Measurements from ENCODE around the gene CEMIP.

Gene CEMIP

DNA sequence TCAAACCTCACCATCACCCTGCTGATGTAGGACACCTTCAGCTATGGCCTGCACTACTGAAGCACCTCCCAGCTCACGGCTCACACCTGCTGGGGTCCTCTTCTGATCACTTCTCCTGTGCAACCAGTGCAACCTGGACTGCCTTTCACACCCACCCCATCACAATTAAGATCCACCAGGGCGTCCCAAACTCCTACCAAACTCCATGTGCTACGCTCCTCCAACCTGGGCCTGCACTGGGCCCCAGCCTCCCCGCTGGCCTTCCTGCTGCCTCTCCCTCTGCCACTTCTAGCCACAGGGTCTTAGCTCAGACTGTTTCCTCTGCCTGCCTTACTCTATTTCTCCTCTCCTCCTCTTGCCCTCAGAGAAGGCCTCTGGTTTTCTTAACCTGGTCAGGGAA, 197.7 kb downstream of the CEMIP start:
- CTCF ChIA-PET, result interaction anchor here (1.0 to 2.8 kb wide), 8 partner anchors 14 to 292 kb away, joined by 3 to 35 read pairs (median 4); partner anchors contain the start of gene CEMIP
- Mint-ChIP-seq H3K9me3 (no peaks in the 10 kb centered on the region), H3K4me3 (no peak overlapping the region), H3K27ac (peak overlapping the region; percentile 25), H3K36me3 (peaks cover 36% of the 10 kb centered on the region), H3K27me3 (no peaks in the 10 kb centered on the region), H3K4me1 (peaks cover 39% of the 10 kb centered on the region)
- DNase-seq, result no peak

GRCh38 chr15:80977627-80978036, 198.5 kb downstream of the CEMIP start:
- CTCF ChIA-PET, result interaction anchor here (0.9 to 2.8 kb wide), 8 partner anchors 14 to 431 kb away, joined by 3 to 35 read pairs (median 5); partner anchors contain the start of gene CEMIP
- no peaks in the 10 kb centered on the region for H3K9me3 Mint-ChIP-seq
- peak; percentile 59 for DNase-seq
- peaks cover 42% of the 10 kb centered on the region for H3K36me3 Mint-ChIP-seq
- H3K4me1 Mint-ChIP-seq, result peaks cover 46% of the 10 kb centered on the region
- H3K27me3 Mint-ChIP-seq, result no peaks in the 10 kb centered on the region
- no peak overlapping the region for H3K27ac Mint-ChIP-seq
- H3K4me3 Mint-ChIP-seq, result no peak overlapping the region

DNA sequence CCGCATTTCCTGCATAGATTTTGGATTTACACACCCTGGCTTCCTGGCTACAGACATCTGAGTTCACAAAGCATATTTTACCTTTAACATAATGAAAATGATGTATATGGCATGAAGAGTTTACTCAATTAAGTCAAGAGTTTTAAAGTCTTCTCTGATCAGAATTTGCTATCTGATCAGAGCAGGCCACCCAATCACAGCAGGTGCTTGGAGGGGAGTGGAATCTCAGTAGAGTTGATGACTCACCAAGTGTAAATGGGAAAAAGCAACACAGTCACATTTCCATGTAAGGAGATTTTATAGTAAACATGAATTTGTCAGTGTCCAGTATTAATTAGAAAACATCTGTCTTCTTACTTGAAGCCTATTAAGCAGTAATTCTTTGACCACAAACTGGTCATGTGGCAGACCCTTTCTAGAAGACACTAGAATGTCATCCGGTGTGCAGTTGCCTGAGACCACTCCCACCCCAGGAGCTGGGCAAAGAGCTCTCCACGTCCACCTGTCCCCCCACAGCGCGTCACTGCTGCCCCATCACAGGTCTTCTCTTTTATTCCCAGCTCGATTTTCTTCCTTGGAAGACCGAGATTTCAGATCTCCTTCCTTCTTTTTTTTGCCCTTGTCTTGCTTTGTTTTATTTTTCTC, 199.6 kb downstream of the CEMIP start:
- no peak overlapping the region for H3K4me3 Mint-ChIP-seq
- DNase-seq, result no peak
- peaks cover 51% of the 10 kb centered on the region for H3K4me1 Mint-ChIP-seq
- CTCF ChIA-PET, result interaction anchor here (0.6 to 2.3 kb wide), 4 partner anchors 10 to 294 kb away, joined by 3 to 16 read pairs (median 4); no protein-coding TSS in a partner anchor
- H3K36me3 Mint-ChIP-seq, result peaks cover 47% of the 10 kb centered on the region
- H3K9me3 Mint-ChIP-seq, result no peaks in the 10 kb centered on the region
- peak overlapping the region; percentile 12 for H3K27ac Mint-ChIP-seq
- no peaks in the 10 kb centered on the region for H3K27me3 Mint-ChIP-seq

GRCh38 chr15:80979538-80980200, 200.5 kb downstream of the CEMIP start:
- H3K27ac Mint-ChIP-seq, result peak overlapping the region; percentile 42
- H3K36me3 Mint-ChIP-seq, result peaks cover 52% of the 10 kb centered on the region

GRCh38 chr15:80982205-80982604, 203.0 kb downstream of the CEMIP start:
- Mint-ChIP-seq H3K4me3 (no peak overlapping the region), H3K27ac (peak overlapping the region; percentile 60), H3K4me1 (peaks cover 56% of the 10 kb centered on the region), H3K9me3 (no peaks in the 10 kb centered on the region), H3K36me3 (peaks cover 64% of the 10 kb centered on the region), H3K27me3 (no peaks in the 10 kb centered on the region)
- CTCF ChIA-PET, result interaction anchor here (2.3 kb wide), 1 partner anchor 284 kb away, joined by 9 read pairs; no protein-coding TSS in a partner anchor
- no peak for DNase-seq

More at GRCh38 chr15:80979538-80980200, 200.5 kb downstream of the CEMIP start:
- CTCF ChIA-PET, result interaction anchor here (0.6 to 2.3 kb wide), 7 partner anchors 10 to 387 kb away, joined by 3 to 16 read pairs (median 3); no protein-coding TSS in a partner anchor
- Mint-ChIP-seq H3K27me3 (no peaks in the 10 kb centered on the region), H3K9me3 (no peaks in the 10 kb centered on the region), H3K4me1 (peaks cover 58% of the 10 kb centered on the region), H3K4me3 (no peak overlapping the region)
- no peak for DNase-seq

DNA sequence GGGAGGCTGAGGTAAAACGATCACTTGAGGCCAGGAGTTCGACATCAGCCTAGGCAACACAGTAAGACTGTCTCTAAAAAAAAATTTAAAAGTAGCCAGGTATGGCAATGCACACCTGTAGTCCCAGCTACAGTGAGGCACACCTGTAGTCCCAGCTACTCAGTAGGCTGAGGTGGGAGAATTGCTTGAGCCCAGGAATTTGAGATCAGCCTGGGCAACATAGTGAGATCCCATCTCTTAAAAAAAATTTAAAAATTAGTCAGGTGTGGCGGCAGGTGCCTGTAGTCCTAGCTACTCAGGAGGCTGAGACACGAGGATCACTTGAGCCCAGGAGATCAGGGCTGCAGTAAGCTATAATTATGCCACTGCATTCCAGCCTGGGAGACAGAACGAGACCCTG, 203.7 kb downstream of the CEMIP start:
- Mint-ChIP-seq H3K27ac (no peak overlapping the region), H3K4me3 (no peak overlapping the region), H3K4me1 (peaks cover 54% of the 10 kb centered on the region), H3K36me3 (peaks cover 59% of the 10 kb centered on the region), H3K27me3 (no peaks in the 10 kb centered on the region), H3K9me3 (no peaks in the 10 kb centered on the region)
- no peak for DNase-seq
- CTCF ChIA-PET, result interaction anchor here (2.3 kb wide), 1 partner anchor 284 kb away, joined by 9 read pairs; no protein-coding TSS in a partner anchor

DNA sequence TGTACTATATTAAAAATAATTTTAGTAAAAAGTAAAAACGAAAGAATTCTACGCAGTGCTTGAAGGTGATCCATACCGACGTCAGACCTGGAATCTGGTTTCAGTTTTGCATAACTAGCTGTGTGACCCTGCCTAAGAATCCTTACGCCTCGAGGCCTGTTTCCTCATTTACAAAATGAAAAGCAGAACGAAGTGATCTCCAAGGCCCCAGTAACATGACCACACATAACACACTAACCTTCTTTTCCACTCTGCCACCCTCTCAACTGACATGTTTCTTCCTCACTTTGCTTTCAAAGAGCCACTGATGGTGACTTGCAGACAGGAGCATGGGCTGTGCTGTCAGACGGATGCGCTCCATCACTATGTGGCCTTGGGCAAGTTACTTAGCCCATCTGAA, 205.7 kb downstream of the CEMIP start:
- no peak overlapping the region for H3K4me3 Mint-ChIP-seq
- peaks cover 56% of the 10 kb centered on the region for H3K36me3 Mint-ChIP-seq
- no peaks in the 10 kb centered on the region for H3K27me3 Mint-ChIP-seq
- H3K27ac Mint-ChIP-seq, result no peak overlapping the region
- peaks cover 61% of the 10 kb centered on the region for H3K4me1 Mint-ChIP-seq
- DNase-seq, result no peak
- H3K9me3 Mint-ChIP-seq, result no peaks in the 10 kb centered on the region
- CTCF ChIA-PET, result interaction anchor here (2.0 kb wide), 1 partner anchor 281 kb away, joined by 6 read pairs; no protein-coding TSS in a partner anchor

- Mint-ChIP-seq H3K4me1 (peaks cover 72% of the 10 kb centered on the region), H3K4me3 (no peak overlapping the region), H3K36me3 (peaks cover 50% of the 10 kb centered on the region), H3K27me3 (no peaks in the 10 kb centered on the region), H3K9me3 (no peaks in the 10 kb centered on the region), H3K27ac (no peak overlapping the region)
- no peak for DNase-seq
- CTCF ChIA-PET, result interaction anchor here (1.2 to 2.0 kb wide), 2 partner anchors 16 to 280 kb away, joined by 5 to 6 read pairs; no protein-coding TSS in a partner anchor
Measured at GRCh38 chr15:80985981-80986380, 206.8 kb downstream of the CEMIP start.

DNA sequence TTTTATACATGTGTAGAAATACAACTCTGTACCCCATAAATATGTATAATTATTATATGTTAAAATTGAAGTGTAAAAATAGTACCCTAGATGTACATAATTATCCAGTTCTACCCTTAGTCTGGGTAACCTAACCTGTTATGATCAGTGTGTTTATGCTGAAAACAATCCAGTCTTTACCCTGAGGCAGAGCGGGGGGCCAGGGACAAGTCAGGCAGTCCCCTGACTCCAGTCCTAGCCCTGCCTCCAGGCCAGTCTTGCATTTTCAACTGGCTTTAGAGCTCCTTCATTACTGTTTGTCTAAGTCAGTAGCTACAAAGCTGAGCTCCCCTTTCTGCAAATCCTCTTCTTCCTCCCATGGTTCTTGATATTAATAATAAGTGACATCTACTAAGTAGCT, 207.3 kb downstream of the CEMIP start:
- Mint-ChIP-seq H3K4me3 (peak overlapping the region; percentile 42), H3K27ac (no peak overlapping the region), H3K9me3 (no peaks in the 10 kb centered on the region), H3K36me3 (peaks cover 50% of the 10 kb centered on the region), H3K27me3 (no peaks in the 10 kb centered on the region), H3K4me1 (peaks cover 77% of the 10 kb centered on the region)
- CTCF ChIA-PET, result interaction anchor here (1.2 to 2.0 kb wide), 2 partner anchors 16 to 280 kb away, joined by 5 to 6 read pairs; no protein-coding TSS in a partner anchor
- DNase-seq, result no peak

GRCh38 chr15:80988148-80988796, 209.1 kb downstream of the CEMIP start:
- H3K4me1 Mint-ChIP-seq, result peaks cover 81% of the 10 kb centered on the region
- peak overlapping the region; percentile 96 for H3K27ac Mint-ChIP-seq
- H3K9me3 Mint-ChIP-seq, result no peaks in the 10 kb centered on the region
- CTCF ChIA-PET, result interaction anchor here (0.7 to 2.4 kb wide), 2 partner anchors 115 to 278 kb away, joined by 3 to 11 read pairs; no protein-coding TSS in a partner anchor
- DNase-seq, result no peak
- peaks cover 39% of the 10 kb centered on the region for H3K36me3 Mint-ChIP-seq
- peak overlapping the region; percentile 99 for H3K4me3 Mint-ChIP-seq
- H3K27me3 Mint-ChIP-seq, result no peaks in the 10 kb centered on the region

- no peaks in the 10 kb centered on the region for H3K27me3 Mint-ChIP-seq
- peaks cover 35% of the 10 kb centered on the region for H3K36me3 Mint-ChIP-seq
- peak overlapping the region; percentile 99 for H3K4me3 Mint-ChIP-seq
- H3K4me1 Mint-ChIP-seq, result peaks cover 77% of the 10 kb centered on the region
- DNase-seq, result no peak
- CTCF ChIA-PET, result interaction anchor here (2.4 kb wide), 1 partner anchor 278 kb away, joined by 11 read pairs; no protein-coding TSS in a partner anchor
- H3K27ac Mint-ChIP-seq, result peak overlapping the region; percentile 96
- no peaks in the 10 kb centered on the region for H3K9me3 Mint-ChIP-seq
Measured at GRCh38 chr15:80989081-80989517, 209.9 kb downstream of the CEMIP start.

DNA sequence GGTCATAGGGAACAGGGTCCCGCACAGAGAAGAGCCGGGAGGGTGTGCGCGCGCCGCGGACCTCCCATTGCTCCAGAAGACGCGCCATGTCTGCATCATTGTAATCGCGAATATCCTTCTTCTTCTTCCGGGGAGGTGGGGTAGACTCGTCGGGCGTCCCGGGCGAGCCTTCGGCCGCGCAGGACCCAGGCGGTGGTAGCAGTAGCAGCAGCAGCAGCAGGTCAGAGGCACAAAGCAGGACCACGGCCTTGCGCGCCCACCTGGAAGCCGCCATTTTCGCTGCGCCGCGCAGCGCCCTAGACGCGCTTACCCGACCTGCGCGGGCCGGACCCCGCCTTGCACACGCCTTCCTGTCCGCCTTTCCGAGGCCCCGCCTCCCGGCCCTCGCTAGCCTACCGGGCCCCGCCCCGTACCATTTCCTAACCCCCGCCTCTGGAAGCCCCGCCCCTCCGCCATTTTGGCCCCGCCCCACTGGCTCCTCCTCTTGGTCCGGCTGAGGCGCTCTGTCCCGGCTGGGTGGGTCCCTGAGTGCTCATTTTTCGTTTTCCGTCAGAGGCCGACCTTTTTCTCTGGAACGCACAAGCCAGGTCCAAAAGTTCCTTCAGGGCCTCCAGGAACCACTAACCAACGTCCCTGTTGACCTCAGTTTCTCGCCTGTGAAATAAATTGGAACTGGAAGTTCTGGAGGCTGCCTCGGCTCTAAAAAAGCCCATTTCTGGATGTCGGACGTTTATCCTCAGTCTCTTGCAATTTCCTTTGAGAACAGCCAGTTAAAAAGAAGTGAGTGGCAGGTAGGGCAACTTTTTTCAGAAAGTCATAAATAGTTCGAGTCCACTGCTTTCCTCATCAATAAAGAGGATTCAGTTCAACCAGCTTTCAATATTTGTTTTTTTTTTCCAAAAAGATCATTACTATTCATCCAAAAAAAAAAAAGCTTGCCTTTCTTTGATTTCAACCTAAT, 210.6 kb downstream of the CEMIP start, which contains the start of gene MESD:
MESD (minus strand) TSS at position 302 of the 961 bp plus-strand sequence; CDS start at position 274, 28 bp downstream.
- CTCF ChIA-PET, result interaction anchor here (2.4 to 2.9 kb wide), 2 partner anchors 276 to 277 kb away, joined by 11 to 19 read pairs; no protein-coding TSS in a partner anchor
- Mint-ChIP-seq H3K36me3 (peaks cover 30% of the 10 kb centered on the region), H3K27ac (peak within 1 kb of the TSS; percentile 96), H3K27me3 (no peaks in the 10 kb centered on the region), H3K4me3 (peak within 1 kb of the TSS; percentile 99), H3K9me3 (no peaks in the 10 kb centered on the region), H3K4me1 (peaks cover 71% of the 10 kb centered on the region)
- peak; percentile 98 for DNase-seq

- Mint-ChIP-seq H3K4me3 (peak overlapping the region; percentile 27), H3K27ac (peak overlapping the region; percentile 96), H3K4me1 (peaks cover 71% of the 10 kb centered on the region), H3K36me3 (peaks cover 25% of the 10 kb centered on the region), H3K9me3 (no peaks in the 10 kb centered on the region), H3K27me3 (no peaks in the 10 kb centered on the region)
- no peak for DNase-seq
- CTCF ChIA-PET, result interaction anchor here (0.6 to 2.9 kb wide), 8 partner anchors 10 to 535 kb away, joined by 3 to 19 read pairs (median 4); partner anchors contain the start of gene TLNRD1
Measured at GRCh38 chr15:80990955-80991354, 211.8 kb downstream of the CEMIP start.

Data from activated naive CD4-positive, alpha-beta T cell treated with anti-CD3 and anti-CD28 coated beads, Interleukin-2, amount 10 ng/mL, durations not matched to agents 7 days and 5 days (primary cell).